HG03439 (cell line): ENCODE data around the gene SLC41A3.
A peak's percentile ranks its signal among the peaks of the same experiment; 100 is the strongest.
"Not testable (repeated sequence)": the region's sequence is repeated elsewhere in the genome, so short reads cannot be mapped to it uniquely, and the experiment has no call there.

Experiments used
- ATAC-seq: cut with Tn5 transposase; IDR thresholded peaks from one replicate; pipeline ENCODE4 v1.9.1; 2021; ENCODE audit warnings: mild to moderate bottlenecking, moderate library complexity; ENCODE audit not compliant: unreplicated experiment

The SLC41A3 gene

GRCh38 chr3:126084768-126085180 is 850 bp upstream of the SLC41A3 start:
- ATAC-seq, result no peak

GRCh38 chr3:126083511-126083912 is 412 bp downstream of the SLC41A3 start:
- ATAC-seq, result peak; percentile 40

GRCh38 chr3:126083138-126083445 is 832 bp downstream of the SLC41A3 start:
- ATAC-seq, result no peak

GRCh38 chr3:126082362-126083137 is 1.4 kb downstream of the SLC41A3 start:
- no peak for ATAC-seq

GRCh38 chr3:126081618-126082361 is 2.1 kb downstream of the SLC41A3 start:
- ATAC-seq, result no peak

GRCh38 chr3:126080970-126081369 is 3.0 kb downstream of the SLC41A3 start:
- no peak for ATAC-seq

GRCh38 chr3:126078866-126079265 is 5.1 kb downstream of the SLC41A3 start:
- no peak for ATAC-seq

- no peak for ATAC-seq
These were observed 6.2 kb downstream of the SLC41A3 start for GRCh38 chr3:126077754-126078153.

GRCh38 chr3:126076140-126076539 is 7.8 kb downstream of the SLC41A3 start:
- ATAC-seq, result no peak

GRCh38 chr3:126070146-126070545 is 13.8 kb downstream of the SLC41A3 start:
- no peak for ATAC-seq

- ATAC-seq, result no peak
These were observed 16.0 kb downstream of the SLC41A3 start for GRCh38 chr3:126067959-126068358.

GRCh38 chr3:126066676-126067075 is 17.2 kb downstream of the SLC41A3 start:
- ATAC-seq, result not testable (repeated sequence)

GRCh38 chr3:126065876-126066275 is 18.0 kb downstream of the SLC41A3 start:
- no peak for ATAC-seq

GRCh38 chr3:126064627-126065258 is 19.2 kb downstream of the SLC41A3 start:
- no peak for ATAC-seq

- ATAC-seq, result no peak
These were observed 20.5 kb downstream of the SLC41A3 start for GRCh38 chr3:126063358-126063965.

- ATAC-seq, result no peak
These were observed 22.5 kb downstream of the SLC41A3 start for GRCh38 chr3:126061301-126062032.

GRCh38 chr3:126060613-126061145 is 23.2 kb downstream of the SLC41A3 start:
- no peak for ATAC-seq

- no peak for ATAC-seq
These were observed 25.3 kb downstream of the SLC41A3 start for GRCh38 chr3:126058666-126059065.

GRCh38 chr3:126057936-126058335 is 26.0 kb downstream of the SLC41A3 start:
- no peak for ATAC-seq

- no peak for ATAC-seq
These were observed 26.5 kb downstream of the SLC41A3 start for GRCh38 chr3:126057501-126057819.
